Breast epithelium (tissue), 3 donors: ENCODE measurements around the gene JCHAIN.

Experiments used
- CTCF ChIP-seq, 3 donors: fragments of 450-650 bp; IDR thresholded peaks; one replicate each; pipeline ENCODE4 v1.5.1; 2016 to 2017; ENCODE audit warnings: antibody characterized with exemption in 3 of 3, mild to moderate bottlenecking in 3 of 3, moderate library complexity in 3 of 3
- POLR2A ChIP-seq: fragments of 450-650 bp; IDR thresholded peaks from one replicate; pipeline ENCODE4 v1.6.1; 2016; ENCODE audit warnings: antibody characterized with exemption, mild to moderate bottlenecking, moderate library complexity
- POLR2AphosphoS5 ChIP-seq, 3 donors: sonication (generic); formaldehyde crosslinking; IDR thresholded peaks; one replicate each; pipeline ENCODE4 v1.6.1; 2017; ENCODE audit warnings: antibody characterized with exemption in 3 of 3

- TF ChIP-seq CTCF (IDR thresholded peaks at IDR 0.05): no peak
- TF ChIP-seq POLR2A: no peak
- no peak for TF ChIP-seq POLR2AphosphoS5 (IDR thresholded peaks at IDR 0.05)
Observed at GRCh38 chr4:70607334-70607853, 58.9 kb downstream of the JCHAIN start.
